ENCODE measurements around the gene HRAS. TPM values are rescaled to one million over a fixed set of nuclear protein-coding genes. Genes with fewer than 3 reads are reported as not detected.

HRAS gene
- polyA plus RNA-seq, 1 of the 3 experiments (the other 2 are of a cell fraction), result 217 TPM

DNA sequence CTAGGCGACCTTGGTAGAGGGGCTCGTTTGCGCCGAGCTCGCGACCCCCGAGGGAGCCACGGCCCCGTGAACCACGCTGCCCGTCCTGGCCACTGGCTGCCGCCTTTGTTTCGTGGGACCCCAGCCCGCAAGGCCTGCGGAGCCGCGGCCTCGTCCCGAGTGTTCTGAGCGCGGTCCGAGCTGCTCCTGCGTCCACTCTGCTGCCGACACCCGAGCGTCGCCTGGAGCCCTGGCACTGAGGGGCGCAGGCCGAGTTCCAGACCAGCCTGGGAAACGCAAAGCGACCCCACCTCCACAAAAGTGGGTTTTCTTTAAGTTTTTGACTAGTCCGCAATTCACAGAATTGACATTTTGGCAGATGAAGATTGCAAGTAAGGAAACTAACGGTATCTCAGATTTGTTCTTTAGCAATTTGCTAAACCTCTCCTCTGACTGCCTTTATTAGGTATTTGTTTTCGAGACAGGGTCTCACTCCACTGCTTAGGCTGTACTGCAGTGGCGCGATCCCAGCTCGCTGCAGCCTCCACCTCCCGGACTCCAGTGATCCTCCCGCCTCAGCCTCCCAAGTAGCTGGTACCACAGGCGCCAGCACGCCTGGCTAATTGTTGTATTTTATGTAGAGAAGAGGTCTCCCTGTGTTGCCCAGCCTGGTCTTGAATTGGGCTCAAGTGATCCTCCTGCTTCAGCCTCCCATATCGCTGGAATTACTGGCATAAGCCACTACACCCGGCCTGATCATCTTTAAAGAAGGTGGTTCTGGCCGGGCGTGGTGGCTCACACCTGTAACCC lies 27.5 kb downstream of the HRAS start:
- Histone ChIP-seq H3K9ac (peak overlapping the region; percentile 74), H3K79me2 (ENCODE audit: insufficient read depth) (peaks cover 49% of the 10 kb centered on the region), H3K9me3 (no peaks in the 10 kb centered on the region), H4K20me1 (ENCODE audit: insufficient read depth) (no peaks in the 10 kb centered on the region), H3K4me3 (ENCODE audit: low read depth in 2 of 2, low read length in 1 of 2) (peak overlapping the region; percentile 68 to 79), H2AFZ (ENCODE audit: low read depth) (no peak overlapping the region), H3K4me2 (peak overlapping the region; percentile 99), H3K4me1 (ENCODE audit: control insufficient read depth in 1 of 2, insufficient read depth in 2 of 2, low read depth in 1 of 2, low read length in 1 of 2) (peaks cover 7 to 9% of the 10 kb centered on the region in 2 experiments; a peak in 2 of 4 replicates), H3K9me2 (no peaks in the 10 kb centered on the region), H3K27ac (ENCODE audit: low read depth in 2 of 2, low read length in 1 of 2) (peak overlapping the region; percentile 42 to 58; a peak in 3 of 4 replicates), H3F3A (replicated peaks; ENCODE audit: insufficient read depth) (peaks cover 4% of the 10 kb centered on the region), H3K27me3 (ENCODE audit: insufficient read depth) (no peaks in the 10 kb centered on the region), H3K36me3 (replicated peaks in 1 of 2; ENCODE audit: control insufficient read depth in 1 of 2, insufficient read depth in 2 of 2, low read length in 1 of 2) (peaks cover 6 to 19% of the 10 kb centered on the region in 2 experiments)
- no peak for DNase-seq
- WGBS (ENCODE audit: low lambda C conversion rate), result 88% methylated on average over 13 of the region's 45 CpGs
- CTCF ChIA-PET, result interaction anchor here (0.9 to 2.2 kb wide), 3 partner anchors 11 to 276 kb away, joined by 3 to 16 read pairs (median 4); no protein-coding TSS in a partner anchor
- POLR2A ChIA-PET, result no interaction called here
- TF ChIP-seq FOXM1 (IDR thresholded peaks at IDR 0.05; ENCODE audit: low read depth), result no peak
- no peak for TF ChIP-seq POLR2AphosphoS5 (IDR thresholded peaks at IDR 0.05; ENCODE audit: low read depth, low read length)
- no peak for TF ChIP-seq TEAD4 (IDR thresholded peaks at IDR 0.05; ENCODE audit: borderline replicate concordance, insufficient read depth)
- no peak for TF ChIP-seq GATA2 (CRISPR knock-in tag; IDR thresholded peaks at IDR 0.05)
- no peak for TF ChIP-seq YY1 (IDR thresholded peaks at IDR 0.05; ENCODE audit: low read depth)
- TF ChIP-seq RXRA (IDR thresholded peaks at IDR 0.05; ENCODE audit: borderline replicate concordance, low read depth), result no peak
- no peak for TF ChIP-seq NFIC (IDR thresholded peaks at IDR 0.05; ENCODE audit: borderline replicate concordance)
- TF ChIP-seq ELF1 (IDR thresholded peaks at IDR 0.05), result no peak
- no peak for TF ChIP-seq RCOR1 (IDR thresholded peaks at IDR 0.05; ENCODE audit: low read length)
- TF ChIP-seq MEF2A (IDR thresholded peaks at IDR 0.05; ENCODE audit: borderline replicate concordance, low read depth), result no peak
- TF ChIP-seq, protein P1, sequence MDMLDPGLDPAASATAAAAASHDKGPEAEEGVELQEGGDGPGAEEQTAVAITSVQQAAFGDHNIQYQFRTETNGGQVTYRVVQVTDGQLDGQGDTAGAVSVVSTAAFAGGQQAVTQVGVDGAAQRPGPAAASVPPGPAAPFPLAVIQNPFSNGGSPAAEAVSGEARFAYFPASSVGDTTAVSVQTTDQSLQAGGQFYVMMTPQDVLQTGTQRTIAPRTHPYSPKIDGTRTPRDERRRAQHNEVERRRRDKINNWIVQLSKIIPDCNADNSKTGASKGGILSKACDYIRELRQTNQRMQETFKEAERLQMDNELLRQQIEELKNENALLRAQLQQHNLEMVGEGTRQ (IDR thresholded peaks at IDR 0.05; ENCODE audit: borderline replicate concordance, low read depth, low read length), result no peak
- TF ChIP-seq, protein P2, sequence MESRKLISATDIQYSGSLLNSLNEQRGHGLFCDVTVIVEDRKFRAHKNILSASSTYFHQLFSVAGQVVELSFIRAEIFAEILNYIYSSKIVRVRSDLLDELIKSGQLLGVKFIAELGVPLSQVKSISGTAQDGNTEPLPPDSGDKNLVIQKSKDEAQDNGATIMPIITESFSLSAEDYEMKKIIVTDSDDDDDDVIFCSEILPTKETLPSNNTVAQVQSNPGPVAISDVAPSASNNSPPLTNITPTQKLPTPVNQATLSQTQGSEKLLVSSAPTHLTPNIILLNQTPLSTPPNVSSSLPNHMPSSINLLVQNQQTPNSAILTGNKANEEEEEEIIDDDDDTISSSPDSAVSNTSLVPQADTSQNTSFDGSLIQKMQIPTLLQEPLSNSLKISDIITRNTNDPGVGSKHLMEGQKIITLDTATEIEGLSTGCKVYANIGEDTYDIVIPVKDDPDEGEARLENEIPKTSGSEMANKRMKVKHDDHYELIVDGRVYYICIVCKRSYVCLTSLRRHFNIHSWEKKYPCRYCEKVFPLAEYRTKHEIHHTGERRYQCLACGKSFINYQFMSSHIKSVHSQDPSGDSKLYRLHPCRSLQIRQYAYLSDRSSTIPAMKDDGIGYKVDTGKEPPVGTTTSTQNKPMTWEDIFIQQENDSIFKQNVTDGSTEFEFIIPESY (IDR thresholded peaks at IDR 0.05; ENCODE audit: borderline replicate concordance, low read depth), result no peak
- TF ChIP-seq, protein P3, sequence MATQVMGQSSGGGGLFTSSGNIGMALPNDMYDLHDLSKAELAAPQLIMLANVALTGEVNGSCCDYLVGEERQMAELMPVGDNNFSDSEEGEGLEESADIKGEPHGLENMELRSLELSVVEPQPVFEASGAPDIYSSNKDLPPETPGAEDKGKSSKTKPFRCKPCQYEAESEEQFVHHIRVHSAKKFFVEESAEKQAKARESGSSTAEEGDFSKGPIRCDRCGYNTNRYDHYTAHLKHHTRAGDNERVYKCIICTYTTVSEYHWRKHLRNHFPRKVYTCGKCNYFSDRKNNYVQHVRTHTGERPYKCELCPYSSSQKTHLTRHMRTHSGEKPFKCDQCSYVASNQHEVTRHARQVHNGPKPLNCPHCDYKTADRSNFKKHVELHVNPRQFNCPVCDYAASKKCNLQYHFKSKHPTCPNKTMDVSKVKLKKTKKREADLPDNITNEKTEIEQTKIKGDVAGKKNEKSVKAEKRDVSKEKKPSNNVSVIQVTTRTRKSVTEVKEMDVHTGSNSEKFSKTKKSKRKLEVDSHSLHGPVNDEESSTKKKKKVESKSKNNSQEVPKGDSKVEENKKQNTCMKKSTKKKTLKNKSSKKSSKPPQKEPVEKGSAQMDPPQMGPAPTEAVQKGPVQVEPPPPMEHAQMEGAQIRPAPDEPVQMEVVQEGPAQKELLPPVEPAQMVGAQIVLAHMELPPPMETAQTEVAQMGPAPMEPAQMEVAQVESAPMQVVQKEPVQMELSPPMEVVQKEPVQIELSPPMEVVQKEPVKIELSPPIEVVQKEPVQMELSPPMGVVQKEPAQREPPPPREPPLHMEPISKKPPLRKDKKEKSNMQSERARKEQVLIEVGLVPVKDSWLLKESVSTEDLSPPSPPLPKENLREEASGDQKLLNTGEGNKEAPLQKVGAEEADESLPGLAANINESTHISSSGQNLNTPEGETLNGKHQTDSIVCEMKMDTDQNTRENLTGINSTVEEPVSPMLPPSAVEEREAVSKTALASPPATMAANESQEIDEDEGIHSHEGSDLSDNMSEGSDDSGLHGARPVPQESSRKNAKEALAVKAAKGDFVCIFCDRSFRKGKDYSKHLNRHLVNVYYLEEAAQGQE (IDR thresholded peaks at IDR 0.05; ENCODE audit: low read depth, low read length), result no peak
- TF ChIP-seq, protein P4, sequence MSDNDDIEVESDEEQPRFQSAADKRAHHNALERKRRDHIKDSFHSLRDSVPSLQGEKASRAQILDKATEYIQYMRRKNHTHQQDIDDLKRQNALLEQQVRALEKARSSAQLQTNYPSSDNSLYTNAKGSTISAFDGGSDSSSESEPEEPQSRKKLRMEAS (IDR thresholded peaks at IDR 0.05; ENCODE audit: low read depth), result no peak
- no peak for TF ChIP-seq IRF3 (IDR thresholded peaks at IDR 0.05; ENCODE audit: low read depth, low read length)
- no peak for TF ChIP-seq SMC3 (IDR thresholded peaks at IDR 0.05; ENCODE audit: low read depth, low read length)
- TF ChIP-seq USF1 (IDR thresholded peaks at IDR 0.05; ENCODE audit: borderline replicate concordance, low read depth), result no peak
